NOMO-1 (cell line): ENCODE results near the gene EPHA4.

Experiments used
- DNase-seq, 2 experiments: peaks; one replicate each; lab custom pipeline; 2025; ENCODE audit not compliant: unreplicated experiment in 2 of 2; lab: John Stamatoyannopoulos, UW

EPHA4 gene

DNA sequence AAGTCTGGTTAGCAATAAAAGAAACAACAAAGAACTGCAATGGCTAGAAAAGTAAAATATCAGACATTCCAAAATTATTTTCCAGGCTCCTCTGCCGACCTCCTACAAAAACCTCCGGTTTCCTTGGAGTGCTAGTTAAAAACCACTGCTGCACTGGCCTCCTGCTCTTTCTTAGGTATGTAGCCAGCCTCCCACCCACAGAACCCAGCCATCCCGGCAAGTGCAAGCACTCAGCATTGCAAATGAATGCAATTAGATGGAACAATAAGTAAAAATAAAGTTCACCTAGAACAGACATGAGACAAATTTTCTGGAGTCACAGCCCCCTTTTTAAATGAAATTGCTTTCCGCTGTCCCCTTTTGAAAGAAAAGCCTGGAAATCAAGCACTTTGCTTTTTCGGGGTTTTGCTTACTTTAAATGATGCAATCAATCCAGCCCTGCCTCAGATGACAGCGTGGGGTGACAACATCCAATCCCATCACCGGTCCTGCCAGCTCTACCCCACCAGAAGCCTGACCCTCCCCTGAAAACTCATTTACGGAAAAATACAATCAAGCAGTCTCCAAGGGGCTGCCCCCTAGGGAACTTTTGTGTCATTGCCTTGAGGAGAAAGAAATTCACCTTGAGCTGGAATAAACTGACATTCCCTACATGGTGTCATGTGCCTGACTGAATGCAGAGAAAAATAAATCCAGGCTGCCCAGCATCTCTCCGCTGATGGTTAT is 199.8 kb downstream of the EPHA4 start:
- DNase-seq, result no peak

DNA sequence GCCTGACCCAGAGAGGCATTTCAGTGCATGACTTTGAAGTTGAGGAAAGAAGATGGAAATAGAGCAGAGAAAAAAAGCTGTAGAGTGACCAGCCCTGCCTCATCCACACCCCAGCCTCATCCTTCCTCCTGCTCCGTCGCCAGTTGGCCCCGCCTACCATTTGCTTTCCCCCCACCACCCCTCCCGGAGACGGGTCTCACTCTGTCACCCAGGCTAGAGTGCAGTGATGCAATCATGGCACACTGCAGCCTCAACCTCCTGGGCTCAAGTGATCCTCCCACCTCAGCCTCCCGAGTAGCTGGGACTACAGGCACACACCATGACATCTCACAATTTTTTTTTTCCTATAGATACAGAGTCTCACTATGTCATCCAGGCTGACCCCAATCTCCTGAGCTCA is 200.8 kb downstream of the EPHA4 start:
- no peak for DNase-seq

DNA sequence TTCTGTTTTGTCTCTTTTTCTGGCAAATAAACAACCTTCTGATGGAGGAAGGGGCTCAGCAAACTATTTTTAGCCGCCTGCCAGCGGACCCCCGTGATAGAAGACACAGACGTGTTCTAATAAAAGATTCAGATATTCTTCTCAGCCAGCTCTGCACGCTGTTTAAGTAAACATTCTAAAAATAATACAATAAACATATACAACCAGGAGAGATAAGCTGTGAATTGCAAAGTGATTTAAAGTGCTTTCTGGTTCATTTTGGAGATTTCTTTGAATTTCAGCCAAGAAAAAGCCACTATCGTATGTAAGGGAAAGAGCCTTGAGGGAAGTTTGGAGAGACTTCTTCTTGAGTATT is 201.3 kb downstream of the EPHA4 start:
- no peak for DNase-seq

DNA sequence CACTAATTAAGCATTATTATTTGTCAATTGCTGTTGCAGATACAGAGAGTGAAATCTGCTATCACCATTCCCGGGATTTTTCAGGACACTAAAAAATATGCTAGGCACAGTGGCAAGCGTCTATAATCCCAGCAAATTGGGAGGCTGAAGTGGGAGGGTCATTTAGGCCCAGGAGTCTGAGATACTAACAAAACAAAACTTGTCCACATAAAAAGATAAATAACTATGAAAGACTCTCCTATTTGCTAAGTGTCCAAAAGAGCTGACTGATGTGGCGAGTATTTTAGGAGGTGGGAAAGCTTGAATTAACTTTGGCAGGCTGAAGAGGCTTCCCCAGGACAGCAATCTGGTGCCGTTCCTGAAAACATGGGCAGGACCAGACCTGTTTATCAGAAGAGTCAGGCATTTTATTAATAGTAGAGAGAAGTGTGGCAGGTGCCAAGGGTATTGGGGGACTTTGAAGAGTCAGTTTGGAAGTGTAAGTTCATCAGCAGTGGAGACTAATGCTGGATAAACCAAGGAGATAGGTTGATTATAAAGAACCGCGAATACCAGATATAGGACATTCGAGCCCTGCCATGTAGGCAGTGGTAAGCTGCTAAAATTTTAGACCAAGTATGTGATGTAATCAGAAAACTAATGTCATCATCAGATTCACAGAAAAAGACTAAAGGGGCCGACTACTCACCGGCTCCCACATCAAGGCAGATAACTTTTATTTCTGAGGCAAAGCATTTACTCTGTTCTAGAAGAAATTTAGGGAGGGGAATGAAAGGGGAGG is 201.8 kb downstream of the EPHA4 start:
- DNase-seq, result no peak
